ENCODE measurements around the gene PHLDB2. TPM values are rescaled to one million over a fixed set of nuclear protein-coding genes. Genes with fewer than 3 reads are reported as not detected.
"Not testable (repeated sequence)": the region's sequence is repeated elsewhere in the genome, so short reads cannot be mapped to it uniquely, and the experiment has no call there.

The PHLDB2 gene
- total RNA-seq (2014; rRNA removed; shearing (Covaris generic)): 57.3 and 58.5 TPM in 2 replicates
- 56.8 and 73.4 TPM in 2 replicates for polyA plus RNA-seq (2015; cell fraction: cytosol; rRNA removed)
- polyA plus RNA-seq (2015; cell fraction: nucleus; rRNA removed): 224 and 250 TPM in 2 replicates

DNA sequence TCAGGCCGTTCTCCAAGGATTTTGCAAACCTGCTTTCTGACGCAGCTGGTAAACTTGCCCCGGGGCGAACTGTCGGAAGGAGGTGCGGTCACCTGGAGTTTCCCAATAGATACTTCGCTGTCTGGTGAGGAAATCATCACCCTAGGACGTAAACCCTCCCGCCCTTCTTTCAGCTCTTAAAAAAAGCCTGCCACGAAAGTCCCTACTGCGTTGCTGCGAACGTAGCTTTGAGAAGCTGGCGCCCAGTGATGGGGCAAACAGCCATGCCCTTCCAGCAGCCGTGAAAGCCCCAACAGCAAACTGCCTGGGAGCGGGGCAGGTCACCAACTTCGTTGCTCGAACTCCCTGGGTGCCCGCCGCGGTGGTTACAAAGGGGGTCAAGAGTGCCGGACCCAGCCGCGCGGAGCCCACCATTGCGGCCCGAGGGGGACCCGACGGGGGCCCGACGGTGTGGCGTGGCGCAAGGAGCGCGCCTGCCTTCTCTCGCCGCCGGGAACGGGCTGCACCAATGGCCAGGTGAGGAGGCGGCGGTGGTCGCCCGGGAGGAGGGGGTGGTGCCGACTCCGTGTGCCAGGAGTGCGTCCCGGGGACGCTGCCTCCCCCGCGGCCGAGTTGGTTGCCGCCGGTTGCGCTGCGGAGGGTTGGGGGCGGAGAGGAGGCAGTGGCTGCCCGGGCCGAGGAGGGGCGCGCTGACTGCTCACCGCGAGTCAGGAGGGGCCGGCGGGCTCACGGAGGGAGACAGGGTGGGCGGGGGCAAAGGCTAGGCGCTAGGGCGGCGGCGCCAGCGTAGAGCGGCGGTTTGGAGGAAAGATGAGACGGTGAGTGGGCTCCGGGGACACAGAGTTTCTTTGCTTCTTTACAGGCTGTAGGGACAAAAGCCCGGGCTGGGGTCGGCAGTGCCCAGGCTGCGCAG is at the start of gene PHLDB2:
Gene PHLDB2, plus strand, starts transcription at position 205 of the 913 bp plus-strand sequence. CDS start 24,813 bp downstream, outside the sequence.
- DNase-seq (ENCODE audit: low read depth): peak; percentile 82

DNA sequence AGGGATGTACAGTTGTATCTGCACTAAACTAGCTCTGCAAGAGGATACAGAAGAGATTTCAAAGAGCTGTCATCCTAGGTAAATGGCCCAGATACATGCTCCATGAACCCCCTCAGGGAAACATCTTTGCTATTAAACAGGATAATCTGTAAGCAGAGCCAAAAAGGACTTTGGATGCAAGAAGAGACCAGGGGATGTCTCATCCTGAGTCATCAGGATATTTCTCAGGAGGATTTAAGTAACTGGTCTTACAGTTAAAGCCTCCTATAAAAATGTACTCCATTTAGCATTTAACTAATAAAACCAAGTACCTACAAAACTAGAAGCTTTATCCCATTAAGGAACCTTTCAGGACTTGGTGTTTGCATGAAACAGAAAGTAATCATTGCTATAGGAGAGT is 48.2 kb upstream of the PHLDB2 start:
- peak; percentile 91 for DNase-seq (ENCODE audit: low read depth)

GRCh38 chr3:111811811-111812210 is 47.3 kb upstream of the PHLDB2 start:
- no peak for DNase-seq (ENCODE audit: low read depth)

DNA sequence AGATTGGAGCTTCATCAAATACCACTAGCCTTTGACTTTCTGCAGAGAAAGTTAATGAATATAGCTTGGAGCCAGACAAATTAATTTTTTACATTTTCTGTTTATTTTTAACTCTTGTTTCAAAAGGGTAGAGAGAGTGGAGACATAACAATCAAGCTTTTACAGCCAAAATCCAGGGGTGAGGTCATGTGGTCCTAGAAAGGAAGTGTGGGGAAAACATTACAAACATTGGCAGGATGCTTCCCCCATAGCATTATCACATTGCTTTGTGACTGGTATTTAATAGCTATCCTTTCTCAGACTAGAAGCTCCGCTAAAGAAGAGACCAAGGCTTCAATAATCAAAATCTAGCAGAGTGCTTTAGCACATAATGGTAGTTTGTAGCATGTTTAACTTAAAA is 46.4 kb upstream of the PHLDB2 start:
- DNase-seq (ENCODE audit: low read depth): peak; percentile 42

DNA sequence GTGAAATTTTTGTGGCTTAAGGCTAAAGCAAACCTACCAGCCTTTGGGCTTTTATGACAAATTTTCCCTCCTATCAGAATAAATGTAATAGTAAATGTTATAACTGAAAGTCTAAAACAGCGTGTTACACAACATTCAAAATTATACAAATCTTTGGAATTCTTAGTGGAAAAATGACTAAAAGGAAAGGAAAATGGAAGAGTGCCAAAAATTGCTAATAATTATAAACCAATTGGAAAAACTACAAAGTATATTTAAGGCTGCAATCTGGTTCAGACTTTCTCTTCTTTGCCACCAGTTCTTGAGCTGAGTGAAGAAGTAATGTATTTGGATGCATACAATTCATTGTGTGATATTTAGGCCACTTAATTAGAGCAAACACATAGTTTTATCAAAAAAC is 45.6 kb upstream of the PHLDB2 start:
- DNase-seq (ENCODE audit: low read depth): no peak

DNA sequence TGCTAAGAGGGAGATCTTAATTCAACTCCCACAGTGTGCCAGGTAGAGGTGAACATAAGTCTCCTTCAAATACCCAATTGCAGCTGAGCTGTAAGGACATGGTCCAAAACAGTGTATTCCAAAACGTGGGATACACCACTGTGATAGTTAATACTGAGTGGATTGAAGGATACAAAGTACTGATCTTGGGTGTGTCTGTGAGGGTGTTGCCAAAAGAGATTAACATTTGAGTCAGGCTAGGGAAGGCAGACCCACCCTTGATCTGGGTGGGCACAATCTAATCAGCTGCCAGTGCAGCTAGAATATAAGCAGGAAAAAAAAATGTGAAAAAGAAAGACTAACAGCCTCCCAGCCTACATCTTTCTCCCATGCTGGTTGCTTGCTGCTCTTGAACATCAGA is 45.1 kb upstream of the PHLDB2 start:
- no peak for DNase-seq (ENCODE audit: low read depth)

- not testable (repeated sequence) for DNase-seq (ENCODE audit: low read depth)
Measured at GRCh38 chr3:111816771-111817170, 42.3 kb upstream of the PHLDB2 start.

- DNase-seq (ENCODE audit: low read depth): no peak
Measured at GRCh38 chr3:111819927-111820326, 39.1 kb upstream of the PHLDB2 start.

GRCh38 chr3:111820651-111821050 is 38.4 kb upstream of the PHLDB2 start:
- DNase-seq (ENCODE audit: low read depth): no peak

DNA sequence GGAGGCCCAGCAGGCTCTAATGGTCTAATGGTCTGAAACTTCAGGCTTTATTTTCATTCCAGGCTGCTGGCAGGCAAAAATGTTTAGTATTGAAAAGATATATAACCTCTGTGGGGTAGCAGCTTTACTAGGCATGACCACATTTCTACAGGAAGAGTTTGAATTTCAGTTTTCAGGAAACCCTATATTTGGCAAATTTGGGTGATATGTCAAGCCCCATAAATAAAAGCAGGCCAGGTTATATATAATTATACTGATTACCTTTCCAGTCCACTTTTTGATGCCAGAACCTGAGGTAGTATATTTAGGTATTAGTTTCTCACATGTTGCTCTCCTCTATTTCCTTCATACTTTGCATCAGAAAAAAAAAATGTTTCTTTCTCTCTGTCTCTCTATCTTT is 37.2 kb upstream of the PHLDB2 start:
- no peak for DNase-seq (ENCODE audit: low read depth)

DNA sequence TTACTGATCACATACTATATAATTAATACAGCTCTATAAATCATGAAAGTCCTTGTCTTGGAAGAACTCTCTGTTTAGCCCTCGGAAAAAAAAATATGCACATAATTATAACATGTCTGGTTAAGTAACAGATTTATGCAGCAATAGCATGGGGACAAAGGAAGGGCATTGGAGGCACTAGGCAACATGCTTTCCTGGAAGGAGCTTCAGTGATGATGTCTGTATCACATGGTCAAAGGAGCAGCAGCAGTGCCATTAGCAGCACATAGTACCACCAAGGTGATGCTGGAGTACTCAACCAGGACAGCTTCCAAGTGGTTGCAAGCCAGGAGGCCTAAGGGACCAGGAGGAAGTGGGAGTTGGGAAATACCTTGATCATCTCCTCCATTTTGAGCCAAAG is 36.3 kb upstream of the PHLDB2 start:
- DNase-seq (ENCODE audit: low read depth): no peak

GRCh38 chr3:111823341-111823855 is 35.7 kb upstream of the PHLDB2 start:
- no peak for DNase-seq (ENCODE audit: low read depth)

- DNase-seq (ENCODE audit: low read depth): no peak
Measured at GRCh38 chr3:111824351-111824750, 34.7 kb upstream of the PHLDB2 start.

DNA sequence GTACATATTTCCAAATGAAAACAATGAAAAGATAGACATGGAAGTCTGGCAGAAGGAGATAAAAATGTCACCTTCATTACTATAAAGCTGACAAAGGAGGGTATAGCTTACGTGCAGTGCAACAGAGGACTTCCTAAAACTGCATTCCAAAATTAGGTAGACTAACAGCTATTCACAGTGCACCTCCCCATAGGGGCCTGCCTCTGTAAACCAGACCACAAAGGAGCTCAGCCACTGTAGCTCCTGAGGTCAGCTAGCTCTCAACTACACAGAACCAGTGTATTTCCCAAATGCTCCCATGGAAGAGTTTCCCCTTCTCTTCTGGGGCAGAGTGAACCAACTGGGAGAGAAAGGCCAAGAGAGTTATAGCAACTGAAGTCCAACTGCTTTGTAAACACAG is 31.2 kb upstream of the PHLDB2 start:
- no peak for DNase-seq (ENCODE audit: low read depth)

GRCh38 chr3:111828530-111828929 is 30.5 kb upstream of the PHLDB2 start:
- DNase-seq (ENCODE audit: low read depth): no peak

DNA sequence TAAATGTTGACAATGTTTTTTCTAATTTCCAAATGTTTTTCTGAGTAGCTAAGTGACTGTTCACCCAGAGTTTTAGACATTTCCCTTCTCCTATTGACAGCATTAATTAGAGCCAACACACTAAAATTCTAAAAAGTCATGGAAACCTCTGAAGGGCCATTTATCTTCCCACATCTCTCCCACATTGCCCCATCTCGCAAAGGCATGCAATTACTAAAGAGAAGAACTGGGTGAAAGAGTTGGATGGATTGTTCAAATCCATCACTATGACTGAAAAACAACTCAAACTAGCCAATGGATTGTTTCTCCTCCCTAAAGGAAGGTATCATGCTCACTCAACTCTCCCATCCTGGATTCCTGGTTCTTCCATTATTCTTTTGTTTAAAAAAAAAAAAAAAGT is 30.0 kb upstream of the PHLDB2 start:
- DNase-seq (ENCODE audit: low read depth): no peak

DNA sequence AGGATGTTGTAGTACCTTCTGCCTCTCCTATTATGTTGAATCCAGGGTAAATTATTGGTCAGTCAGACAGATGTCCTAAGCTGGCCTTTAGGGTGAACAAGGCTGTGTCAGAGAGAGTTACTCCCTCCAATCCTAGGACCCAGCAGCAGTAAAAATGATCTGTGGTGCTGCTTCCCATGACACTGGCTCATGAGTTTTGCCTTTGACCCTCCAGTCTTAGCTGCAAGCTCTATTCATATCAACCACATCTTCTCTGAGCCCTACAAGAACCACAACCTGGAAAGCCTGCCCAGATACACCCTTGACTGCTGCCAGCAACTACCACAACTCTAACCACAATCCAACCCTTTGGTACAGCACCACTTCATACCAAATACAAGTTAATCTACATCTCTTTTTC is 27.2 kb upstream of the PHLDB2 start:
- peak; percentile 84 for DNase-seq (ENCODE audit: low read depth)

DNA sequence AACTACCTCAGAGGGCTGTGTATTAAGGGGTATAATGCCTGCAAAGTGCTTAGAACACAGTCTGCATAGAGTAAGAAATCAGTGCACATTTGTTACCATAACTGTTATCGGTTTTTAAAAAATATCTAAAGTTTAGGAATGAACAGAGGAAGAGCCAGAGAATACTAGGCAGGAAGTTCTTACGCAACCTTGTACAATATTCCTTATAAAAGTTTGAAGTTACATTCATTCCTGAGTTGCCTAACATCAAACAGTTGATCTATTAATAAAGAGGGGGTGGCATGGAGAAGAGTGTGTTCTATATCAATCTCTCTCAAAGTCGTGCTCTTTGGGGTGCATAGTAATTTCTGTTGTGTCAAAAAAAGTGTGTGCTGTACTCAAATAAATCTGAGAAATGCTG is 22.0 kb upstream of the PHLDB2 start:
- DNase-seq (ENCODE audit: low read depth): no peak

GRCh38 chr3:111838133-111838532 is 20.9 kb upstream of the PHLDB2 start:
- DNase-seq (ENCODE audit: low read depth): no peak

DNA sequence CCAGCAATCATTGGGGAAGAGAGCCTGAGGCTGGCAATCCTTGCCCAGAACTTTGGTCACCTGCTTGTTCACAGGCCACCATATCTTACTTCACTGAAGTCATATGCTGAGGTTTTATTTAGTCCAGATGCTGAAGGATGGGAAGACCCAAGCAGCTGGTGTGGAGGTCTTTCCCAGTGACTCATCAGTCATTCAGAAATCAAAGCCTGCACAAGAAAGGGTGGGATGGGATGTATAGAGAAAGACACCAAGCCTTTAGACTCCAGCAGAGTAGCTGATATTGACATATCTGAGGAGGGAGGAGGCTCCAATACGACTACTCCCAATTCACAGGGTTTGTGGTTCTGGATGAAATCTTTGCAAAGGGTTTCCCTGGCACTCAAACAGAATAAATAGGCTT is 13.0 kb upstream of the PHLDB2 start:
- DNase-seq (ENCODE audit: low read depth): peak; percentile 81

GRCh38 chr3:111846717-111847116 is 12.3 kb upstream of the PHLDB2 start:
- DNase-seq (ENCODE audit: low read depth): peak; percentile 90

GRCh38 chr3:111848283-111848682 is 10.8 kb upstream of the PHLDB2 start:
- DNase-seq (ENCODE audit: low read depth): no peak

GRCh38 chr3:111848778-111849177 is 10.3 kb upstream of the PHLDB2 start:
- no peak for DNase-seq (ENCODE audit: low read depth)

Data from HT1080 (cell line).